Omental fat pad (tissue), 4 donors: Measurements from ENCODE around the gene DOK6. TPM values are rescaled to one million over a fixed set of nuclear protein-coding genes. Genes with fewer than 3 reads are reported as not detected.
"Not testable (repeated sequence)": the region's sequence is repeated elsewhere in the genome, so short reads cannot be mapped to it uniquely, and the experiment has no call there.

Experiments used
- ATAC-seq: fragments of 150-250 bp; one replicate; pipeline ENCODE4 v1.9.1; 2016; ENCODE audit warnings: mild to moderate bottlenecking, moderate library complexity; ENCODE audit not compliant: low FRiP score
- DNase-seq: peaks from one replicate; pipeline ENCODE4 v3.0.0-alpha.2; 2019; ENCODE audit warnings: low spot score
- CTCF ChIP-seq, 3 donors: fragments of 450-650 bp; IDR thresholded peaks; one replicate each; pipeline ENCODE4 v1.5.1; 2016 to 2017; ENCODE audit warnings: antibody characterized with exemption in 3 of 3, mild to moderate bottlenecking in 3 of 3, moderate library complexity in 2 of 3
- total RNA-seq, 4 donors: library from RNA; depleted of rRNA; stranded (reverse); fragments of >200 nt; gene quantifications; one replicate each; pipeline ENCODE4 v1.1.0, GENCODE V29; 2016

DOK6 gene
- total RNA-seq, 4 donors from 2014 or later = 0.19 to 2.7 (median 1.5) TPM

DNA sequence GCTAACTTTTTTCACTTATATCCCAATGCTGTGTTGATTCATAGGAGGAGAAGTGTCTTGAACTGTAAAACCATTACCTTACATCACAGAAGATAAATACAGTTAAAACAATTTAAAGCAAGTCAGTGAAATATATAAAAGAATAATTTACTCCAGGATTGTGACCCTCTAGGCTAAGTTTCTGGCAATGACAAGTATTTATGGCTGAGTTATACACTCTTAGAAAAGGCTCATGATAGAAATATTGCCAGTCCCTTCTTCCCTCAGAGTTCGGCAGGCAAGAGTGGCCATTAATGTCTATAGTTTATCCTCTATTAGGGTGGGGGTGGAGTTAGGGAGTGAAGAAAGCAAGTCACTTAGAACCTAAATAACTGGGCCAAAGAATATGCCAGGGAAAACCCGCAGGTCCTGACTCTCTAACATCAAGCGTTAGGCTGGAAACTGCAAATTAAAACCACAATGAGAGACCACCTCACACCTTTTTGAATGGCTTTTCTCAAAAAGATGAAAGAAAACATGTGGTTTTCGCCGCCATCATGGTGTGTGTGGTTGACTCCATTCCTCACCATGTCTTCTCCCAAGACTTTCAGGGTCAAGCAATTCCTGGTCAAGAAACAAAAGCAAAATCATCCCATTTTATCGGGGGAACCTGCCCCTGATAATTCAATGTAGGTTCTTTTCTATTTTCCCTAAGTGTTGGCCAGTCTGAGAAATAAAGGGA, 477.7 kb downstream of the DOK6 start:
- no peak for ATAC-seq
- no peak for TF ChIP-seq CTCF (IDR thresholded peaks at IDR 0.05)
- DNase-seq = no peak

- ATAC-seq, DNase-seq: not testable (repeated sequence)
Measured at GRCh38 chr18:69879051-69879450, 478.4 kb downstream of the DOK6 start.

DNA sequence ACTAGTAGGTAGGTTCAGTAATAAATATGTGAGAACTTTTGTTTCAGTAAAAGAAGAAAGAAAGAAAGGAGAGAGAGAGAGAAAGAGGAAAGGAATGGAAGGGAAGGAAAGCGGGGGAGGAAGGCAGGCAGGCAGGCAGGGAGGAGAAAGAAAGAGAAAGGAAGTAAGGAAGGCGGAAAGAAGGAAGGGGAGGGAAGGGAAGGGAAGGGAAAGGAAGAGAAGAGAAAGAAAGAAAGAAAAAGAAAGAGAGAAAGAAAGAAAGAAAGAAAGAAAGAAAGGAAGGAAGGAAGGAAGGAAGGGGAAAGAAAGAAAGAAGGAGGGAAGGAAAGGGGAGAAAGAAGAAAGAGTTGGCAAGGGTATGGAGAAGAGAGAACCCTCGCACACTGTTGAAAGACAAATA, 479.4 kb downstream of the DOK6 start:
- DNase-seq (no peak), ATAC-seq (no peak)
- no peak for TF ChIP-seq CTCF (IDR thresholded peaks at IDR 0.05)

- ATAC-seq = no peak
- DNase-seq = no peak
- no peak for TF ChIP-seq CTCF (IDR thresholded peaks at IDR 0.05)
Measured at GRCh38 chr18:69882965-69883668, 482.4 kb downstream of the DOK6 start.

- ATAC-seq (no peak), DNase-seq (no peak)
- TF ChIP-seq CTCF (IDR thresholded peaks at IDR 0.05) = no peak
Measured at GRCh38 chr18:69883781-69884180, 483.1 kb downstream of the DOK6 start.

DNA sequence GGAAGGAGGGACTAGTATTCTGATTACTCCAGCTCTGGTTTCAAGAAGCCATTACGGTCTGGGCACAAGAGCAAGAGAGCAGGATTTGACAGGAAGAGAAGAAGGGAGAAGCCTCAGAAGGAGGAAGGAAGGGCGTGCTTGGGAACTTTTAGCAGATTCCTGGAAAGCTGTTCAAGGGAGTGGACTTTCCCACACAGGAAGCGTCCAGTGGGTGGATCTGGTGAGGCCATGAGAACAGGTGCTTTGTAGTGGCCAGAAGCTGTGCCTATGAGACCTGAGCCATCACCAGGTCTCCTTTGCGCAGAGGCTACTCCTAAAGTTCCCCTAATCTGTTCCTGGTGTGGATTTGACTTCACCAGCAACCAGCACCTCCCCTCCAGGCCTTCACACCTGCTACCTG, 484.7 kb downstream of the DOK6 start:
- ATAC-seq (no peak), DNase-seq (no peak)
- TF ChIP-seq CTCF (IDR thresholded peaks at IDR 0.05) = no peak

DNA sequence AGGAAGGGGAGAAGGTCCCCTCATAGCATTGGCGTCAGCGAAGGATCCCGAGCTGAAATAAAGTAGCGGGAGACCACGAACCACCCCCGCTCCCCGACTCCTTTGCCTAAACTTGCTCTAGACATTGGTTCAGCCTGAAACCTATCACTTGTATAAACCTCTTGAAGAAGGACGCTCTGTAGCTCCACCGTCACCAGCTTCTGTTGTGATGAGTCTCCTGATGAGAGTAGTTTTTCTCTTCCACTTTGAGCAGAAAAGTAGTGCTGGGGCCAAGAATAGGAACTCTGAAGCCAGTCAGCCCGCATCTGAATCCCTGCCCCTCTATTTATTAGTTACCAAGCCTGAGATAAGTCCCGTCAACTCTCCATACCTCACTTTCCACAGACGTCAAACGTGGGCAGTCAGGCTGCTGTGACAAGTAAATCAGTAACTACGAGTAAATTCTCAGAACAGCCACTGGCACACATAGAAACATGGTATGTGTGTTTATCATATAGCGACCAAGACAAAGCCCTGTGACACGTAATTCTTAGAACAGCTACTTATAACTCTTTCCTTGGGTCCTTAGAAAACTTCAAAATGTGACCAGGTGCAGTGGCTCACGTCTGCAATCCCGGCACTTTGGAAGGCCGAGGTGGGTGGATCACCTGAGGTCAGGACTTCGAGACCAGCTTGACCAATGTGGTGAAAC, 485.3 kb downstream of the DOK6 start:
- TF ChIP-seq CTCF (IDR thresholded peaks at IDR 0.05) = no peak
- DNase-seq (no peak), ATAC-seq (no peak)
